Colon (tissue), 2 donors: ENCODE data around the gene GJD4.

Experiments used
- FAIRE-seq: peaks from 2 replicates; lab custom pipeline; 2012; peaks lifted over from hg19 to GRCh38; lab: Jason Lieb, UNC
- donor health status: control.
- donor health status: control.

Gene GJD4

GRCh38 chr10:35626971-35627507 is 21.9 kb downstream of the GJD4 start:
- FAIRE-seq: no peak

DNA sequence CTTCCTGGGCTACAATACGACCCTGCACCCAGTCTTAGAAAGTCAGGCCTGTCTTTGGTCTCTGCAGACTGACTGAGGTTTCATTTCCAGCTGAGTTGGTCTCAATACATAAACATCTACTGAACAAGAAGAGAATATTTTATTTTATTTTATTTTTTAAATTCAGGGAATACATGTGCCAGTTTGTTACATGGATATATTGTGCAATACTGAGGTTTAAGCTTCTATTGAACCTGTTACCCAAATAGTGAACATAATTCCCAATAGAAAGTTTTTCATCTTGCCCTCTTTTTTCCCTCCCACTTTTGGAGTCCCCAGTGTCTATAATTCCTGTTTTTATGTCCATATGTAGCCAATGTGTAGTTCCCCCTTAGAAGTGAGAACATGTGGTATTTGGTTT is 26.3 kb downstream of the GJD4 start:
- no peak for FAIRE-seq

DNA sequence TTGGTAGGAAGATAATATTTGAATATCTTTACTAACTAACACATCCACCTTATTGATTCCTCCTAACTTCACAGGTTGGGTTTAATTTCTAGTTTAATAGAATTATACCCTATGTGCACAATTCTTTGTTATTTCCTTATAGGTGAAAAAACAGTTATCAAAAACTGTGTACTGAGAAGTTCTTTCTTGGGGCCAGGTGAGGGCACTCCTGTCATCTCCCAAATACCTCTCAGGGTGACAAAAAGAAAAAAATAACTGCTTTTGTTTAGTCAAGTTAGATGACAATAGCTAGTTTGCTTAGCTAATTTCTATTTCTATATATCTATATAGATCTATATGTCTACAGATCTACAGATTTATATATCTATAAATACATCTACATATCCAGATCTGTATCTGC is 26.9 kb downstream of the GJD4 start:
- no peak for FAIRE-seq

- no peak for FAIRE-seq
These were observed 28.2 kb downstream of the GJD4 start for GRCh38 chr10:35633006-35633980.

DNA sequence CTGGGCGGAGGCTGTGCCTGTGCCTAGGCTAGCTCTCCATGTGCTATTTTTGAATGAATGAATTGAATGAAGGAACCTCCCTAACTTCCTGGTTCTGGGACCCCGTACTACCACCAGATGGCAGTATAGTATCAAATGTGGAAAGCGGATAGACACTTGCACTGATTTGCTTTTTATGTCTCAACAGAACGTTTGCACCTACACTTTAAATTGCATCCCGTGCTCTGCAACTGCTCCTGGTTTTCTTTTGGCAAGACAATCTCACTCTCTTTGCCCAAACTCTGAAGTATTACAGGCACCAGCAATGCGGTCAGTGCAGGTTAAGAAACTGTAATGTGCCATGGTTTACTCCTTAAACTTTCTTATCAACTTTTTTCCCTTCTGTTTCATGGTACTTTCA is 30.4 kb downstream of the GJD4 start:
- FAIRE-seq: no peak

DNA sequence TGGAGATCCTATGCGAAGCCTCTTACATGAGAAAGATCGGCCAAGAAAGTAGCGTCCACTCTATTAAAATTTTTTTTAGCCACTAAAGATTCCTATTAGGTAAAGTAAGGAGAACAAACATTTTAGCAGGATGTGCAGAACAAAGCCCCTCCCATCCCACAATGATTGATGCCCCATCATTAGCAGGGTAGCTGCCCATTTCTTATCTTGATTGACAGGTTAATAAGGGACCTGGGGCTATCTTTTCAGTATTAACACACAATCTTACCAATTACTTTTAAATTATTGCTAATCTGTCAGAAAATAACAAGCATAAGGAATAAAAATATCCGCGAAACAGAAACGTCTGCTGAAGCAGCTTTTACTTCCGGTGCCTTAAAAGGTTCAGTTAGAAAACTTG is 31.8 kb downstream of the GJD4 start:
- FAIRE-seq: no peak

DNA sequence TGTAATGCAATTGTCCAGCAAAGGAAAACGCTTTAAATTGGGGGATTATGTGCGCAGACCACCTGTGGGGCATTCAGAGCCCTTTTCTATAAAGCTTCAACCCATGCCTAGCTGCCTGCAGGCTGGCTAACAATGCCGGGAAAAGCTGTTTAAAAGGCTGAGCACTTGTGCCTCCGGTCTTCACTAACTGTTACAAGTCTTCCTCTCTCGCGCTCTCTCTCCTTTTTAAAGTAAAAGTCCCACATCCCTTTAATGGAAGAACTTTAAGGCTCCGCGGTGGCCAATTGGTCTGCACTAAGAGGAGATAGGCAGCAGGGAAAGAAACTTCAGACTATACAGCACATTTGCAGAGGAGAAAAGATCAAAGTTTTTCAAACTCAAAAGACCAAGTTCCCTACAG is 32.3 kb downstream of the GJD4 start:
- FAIRE-seq: no peak

DNA sequence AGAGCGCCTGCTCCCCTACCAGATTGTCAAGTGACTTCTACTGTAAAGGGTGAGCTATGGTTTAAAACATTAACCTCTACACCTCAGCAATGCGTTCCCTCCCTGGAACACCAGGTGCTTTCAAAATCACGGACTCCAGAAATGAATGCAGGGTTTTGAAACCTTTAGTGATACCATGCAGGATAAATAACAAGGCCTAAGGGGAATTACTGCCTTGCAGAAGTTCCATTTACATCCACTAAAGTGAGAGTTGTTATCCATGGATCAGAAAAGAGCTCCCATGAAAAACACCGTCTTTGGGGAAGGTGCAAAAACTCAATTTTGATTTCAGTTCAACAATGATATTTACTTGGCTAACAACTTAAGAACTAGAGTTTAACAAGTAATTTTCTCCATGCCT is 33.0 kb downstream of the GJD4 start:
- no peak for FAIRE-seq

GRCh38 chr10:35639021-35639727 is 34.0 kb downstream of the GJD4 start:
- FAIRE-seq: no peak

DNA sequence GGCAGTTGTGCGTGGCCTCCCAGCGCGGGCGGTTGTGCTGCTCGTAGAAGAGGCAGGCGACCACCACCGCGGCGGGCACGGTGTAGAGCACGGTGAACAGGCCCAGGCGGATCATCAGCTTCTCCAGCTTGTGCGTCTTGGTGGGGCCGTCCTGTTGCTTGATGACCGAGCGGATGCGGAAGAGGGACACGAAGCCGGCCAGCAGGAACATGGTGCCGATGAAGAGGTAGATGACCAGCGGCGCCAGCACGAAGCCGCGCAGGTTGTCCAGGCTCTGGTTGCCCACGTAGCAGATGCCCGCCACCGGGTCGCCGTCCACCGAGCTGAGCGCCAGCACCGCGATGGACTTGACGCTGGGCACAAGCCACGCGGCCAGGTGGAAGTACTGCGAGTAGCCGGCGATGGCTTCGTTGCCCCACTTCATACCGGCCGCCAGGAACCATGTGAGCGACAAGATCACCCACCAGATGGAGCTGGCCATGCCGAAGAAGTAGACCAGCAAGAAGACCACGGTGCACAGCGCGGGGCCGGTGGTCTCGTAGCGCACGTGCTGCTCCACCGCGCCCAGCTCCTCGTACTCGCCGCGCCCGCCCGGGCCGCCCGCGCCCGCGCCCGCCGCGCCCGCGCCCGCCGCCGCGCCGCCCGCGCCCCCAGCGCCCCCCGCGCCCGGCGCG is 34.7 kb downstream of the GJD4 start:
- FAIRE-seq: no peak

DNA sequence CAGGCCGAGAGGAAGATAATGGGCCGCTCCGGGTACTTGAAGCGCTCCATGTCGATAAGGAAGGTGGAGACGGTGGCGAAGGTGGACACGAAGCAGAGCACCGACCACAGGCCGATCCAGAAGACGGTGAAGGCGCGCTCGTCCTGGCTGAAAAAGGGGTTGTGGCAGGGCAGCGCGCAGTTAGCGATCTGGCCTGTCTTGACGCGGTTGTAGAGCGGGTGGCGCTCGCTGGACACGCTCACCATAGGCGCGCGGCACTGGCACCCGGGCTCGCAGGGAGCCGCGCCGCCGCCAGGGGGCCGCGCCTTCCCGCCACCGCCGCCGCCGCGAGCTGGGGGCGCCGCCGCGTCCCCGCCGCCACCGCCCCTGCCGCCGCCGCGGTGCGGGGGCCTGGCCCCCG is 35.3 kb downstream of the GJD4 start:
- FAIRE-seq: no peak

DNA sequence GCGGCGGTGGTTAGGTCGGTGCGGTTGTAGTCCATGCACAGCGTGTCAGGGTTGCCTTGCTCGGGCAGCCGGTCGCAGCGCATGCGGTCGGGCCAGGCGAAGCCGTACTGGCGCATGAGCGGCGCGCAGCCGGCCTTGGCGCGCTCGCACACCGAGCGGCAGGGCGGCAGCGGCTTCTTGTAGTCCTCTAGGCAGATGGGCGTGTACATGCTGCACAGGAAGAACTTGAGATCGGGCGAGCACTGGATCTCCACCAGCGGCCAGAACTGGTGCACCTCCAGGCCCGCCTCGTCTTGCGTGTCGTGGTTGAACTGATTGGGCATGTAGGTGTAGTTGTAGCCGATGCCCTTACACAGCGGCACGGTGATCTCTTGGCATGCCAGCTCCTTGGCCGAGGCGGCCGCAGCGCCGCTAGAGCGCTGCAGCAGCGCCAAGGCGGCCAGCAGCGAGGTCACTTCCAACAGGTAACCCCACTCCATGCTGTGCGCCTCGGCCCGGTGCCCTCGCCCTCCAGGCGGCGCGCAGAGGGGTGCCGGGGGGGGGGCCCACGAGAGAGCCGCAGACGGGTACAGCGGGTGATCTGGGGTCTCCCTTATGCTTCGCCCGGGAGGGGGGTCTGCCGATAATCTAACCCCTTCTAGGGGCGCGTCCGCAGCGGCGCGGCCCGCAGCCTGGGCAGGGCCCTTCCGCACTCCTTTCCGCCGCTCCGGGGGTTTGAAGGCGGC is 36.0 kb downstream of the GJD4 start:
- no peak for FAIRE-seq

DNA sequence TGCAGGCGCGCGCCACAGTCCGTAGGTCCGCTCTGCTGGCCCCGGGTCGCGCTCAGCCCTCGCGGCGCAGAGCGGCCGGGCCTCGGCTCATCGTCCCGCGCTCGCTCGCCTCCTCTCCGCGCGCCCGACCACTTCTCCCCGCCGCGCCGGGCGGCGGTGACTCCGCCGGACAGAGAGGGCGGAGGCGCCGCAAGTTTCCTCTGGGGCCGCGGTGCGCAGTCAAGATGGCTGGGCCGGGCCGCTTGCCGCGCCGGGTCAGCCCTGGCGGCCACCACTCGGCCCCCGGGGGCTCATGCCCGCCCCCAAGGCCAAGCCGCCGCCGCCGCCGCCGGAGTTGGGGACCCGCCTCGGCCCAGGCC is 36.5 kb downstream of the GJD4 start:
- no peak for FAIRE-seq

- FAIRE-seq: no peak
These were observed 37.1 kb downstream of the GJD4 start, which contains the start of gene FZD8 for GRCh38 chr10:35642035-35642792. FZD8 (minus strand) TSS chr10:35642296; CDS start chr10:35641429, 867 bp downstream.

DNA sequence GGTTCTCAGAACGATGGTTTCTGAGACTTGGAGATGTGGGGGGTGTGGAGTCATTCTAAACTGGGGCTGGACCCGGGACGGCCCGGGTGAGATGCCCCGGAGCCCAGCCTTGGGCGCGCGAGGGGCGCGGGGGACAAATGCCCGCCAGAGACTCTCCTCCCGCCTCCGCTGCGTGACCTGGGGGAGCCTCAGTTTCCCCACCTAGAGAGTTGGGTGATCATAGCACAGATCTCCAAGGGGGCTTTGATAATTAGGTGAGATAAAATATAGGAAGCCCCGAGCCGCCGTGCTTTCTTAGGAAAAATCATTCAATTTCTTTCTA is 37.6 kb downstream of the GJD4 start:
- FAIRE-seq: no peak

GRCh38 chr10:35643151-35644049 is 38.3 kb downstream of the GJD4 start:
- FAIRE-seq: no peak

- FAIRE-seq: no peak
These were observed 39.2 kb downstream of the GJD4 start for GRCh38 chr10:35644050-35644950.

- no peak for FAIRE-seq
These were observed 45.8 kb downstream of the GJD4 start for GRCh38 chr10:35650894-35651293.

DNA sequence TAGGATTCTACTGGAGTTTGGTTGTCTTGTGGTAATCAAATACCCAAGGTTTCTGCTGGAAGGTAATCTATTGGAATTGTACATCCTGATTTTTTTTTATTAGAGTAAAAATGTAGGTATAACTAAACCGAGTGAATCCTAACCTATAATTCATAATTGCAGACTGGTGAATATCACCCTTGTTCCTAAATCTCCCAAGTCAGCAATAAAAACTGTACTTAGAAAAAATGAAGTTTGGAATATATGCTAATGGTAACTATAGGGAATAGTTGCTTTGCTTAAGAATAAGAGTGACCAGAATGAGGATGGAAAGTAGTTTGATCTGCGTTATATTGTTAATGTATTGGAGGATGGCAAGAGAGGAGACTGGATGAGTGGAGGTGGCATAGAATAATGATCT is 47.7 kb downstream of the GJD4 start:
- FAIRE-seq: no peak
